Stimulated activated CD4-positive, alpha-beta T cell treated with anti-CD3 and anti-CD28 coated beads, Interleukin-4, amount 100 ng/mL, for 1 hour (primary cell): Measurements from ENCODE around the gene ZBED5.
"Not testable (repeated sequence)": the region's sequence is repeated elsewhere in the genome, so short reads cannot be mapped to it uniquely, and the experiment has no call there.

Source experiments
- DNase-seq: peaks from one replicate; pipeline ENCODE4 v3.0.0-alpha.2; 2020

Gene ZBED5

DNA sequence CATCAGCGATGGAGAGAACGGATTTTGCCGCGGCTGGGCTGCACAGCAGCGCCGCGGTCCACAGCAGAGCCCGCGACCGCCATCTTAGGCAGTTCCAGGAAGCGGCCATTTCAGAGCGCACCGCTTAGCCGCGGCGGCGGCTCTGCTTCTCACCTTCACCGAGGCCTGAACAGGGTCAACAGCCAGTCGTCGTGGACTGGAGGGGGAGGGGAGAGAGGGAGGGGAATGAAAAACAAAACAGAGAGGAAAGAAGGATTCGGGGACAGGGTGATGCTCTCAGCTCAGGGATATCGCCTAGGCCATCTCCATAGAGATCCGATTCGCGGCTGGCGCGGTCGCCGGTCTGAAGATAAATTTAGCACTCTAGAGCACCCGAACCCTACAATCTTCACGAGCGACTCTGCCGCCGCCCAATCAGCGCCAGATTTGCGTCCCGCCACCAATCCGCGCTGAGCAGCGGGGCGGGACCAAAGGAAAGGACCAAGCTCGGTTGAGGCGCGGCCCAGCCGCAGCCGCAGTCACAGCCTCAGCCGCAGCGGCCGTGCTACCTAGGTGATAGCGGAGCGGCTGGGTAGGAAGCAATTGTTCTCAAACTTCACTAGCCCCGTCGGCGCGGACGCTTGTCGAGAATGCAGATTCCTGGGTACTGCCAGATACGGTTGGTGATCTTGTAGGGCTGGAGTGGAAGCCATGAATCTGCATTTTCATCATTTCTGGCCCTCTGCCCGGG is at the start of gene ZBED5:
Gene ZBED5 (minus strand): TSS at position 345 of the 730 bp plus-strand sequence. CDS start 3,108 bp downstream, outside the sequence.
- DNase-seq = peak; percentile 94

DNA sequence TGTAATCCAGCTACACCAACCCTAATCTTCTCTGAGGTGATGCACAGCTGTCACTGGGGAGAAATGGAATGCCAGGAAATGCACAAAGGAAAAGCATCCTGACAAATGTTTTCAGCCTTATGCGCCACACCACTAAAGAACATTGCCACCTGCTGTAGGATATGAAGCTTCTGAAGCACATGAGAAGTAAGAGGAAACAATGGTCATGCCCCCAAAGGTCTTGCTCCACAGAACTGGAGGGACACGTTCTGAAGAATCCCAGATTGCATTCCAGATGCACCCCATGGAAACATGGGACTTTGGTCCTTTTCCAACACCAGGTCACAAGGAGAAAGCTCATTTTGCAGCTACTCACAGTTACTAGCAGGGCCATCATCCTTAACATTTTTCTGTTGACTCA is 48.7 kb upstream of the ZBED5 start:
- DNase-seq = no peak

DNA sequence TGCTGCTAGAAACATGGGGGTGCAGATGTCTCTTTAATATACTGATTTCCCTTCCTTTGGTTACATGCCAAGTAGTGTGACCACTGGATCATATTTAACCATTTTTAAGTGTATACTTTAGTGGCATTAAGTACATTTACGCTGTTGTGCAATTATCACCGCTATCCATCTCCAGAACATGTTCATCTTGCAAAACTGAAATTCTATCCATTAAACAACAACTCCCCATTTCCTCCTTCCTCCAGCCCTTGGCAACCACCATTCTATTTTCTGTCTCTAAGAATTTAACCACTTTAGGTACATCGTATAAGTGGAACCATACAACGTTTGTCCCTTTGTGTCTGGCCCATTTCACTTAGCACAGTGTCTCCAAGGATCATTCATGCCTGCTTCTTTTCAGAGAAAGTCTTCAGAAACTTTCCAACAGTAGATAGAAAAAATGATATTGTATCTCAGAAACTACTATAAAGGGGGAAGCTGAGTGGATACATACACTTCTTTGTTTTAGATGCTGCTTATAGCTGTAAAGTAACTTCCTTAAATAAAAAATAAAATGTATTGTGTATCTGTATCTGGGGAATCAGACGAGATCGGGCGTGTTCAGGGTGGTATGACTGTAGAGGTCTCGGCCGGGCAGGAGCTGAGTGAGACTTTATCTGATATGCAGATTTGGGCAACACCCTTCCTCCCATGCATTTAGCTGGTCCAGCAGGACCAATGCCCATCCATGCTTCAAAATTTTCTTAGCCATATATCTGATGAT is 44.6 kb upstream of the ZBED5 start:
- no peak for DNase-seq

DNA sequence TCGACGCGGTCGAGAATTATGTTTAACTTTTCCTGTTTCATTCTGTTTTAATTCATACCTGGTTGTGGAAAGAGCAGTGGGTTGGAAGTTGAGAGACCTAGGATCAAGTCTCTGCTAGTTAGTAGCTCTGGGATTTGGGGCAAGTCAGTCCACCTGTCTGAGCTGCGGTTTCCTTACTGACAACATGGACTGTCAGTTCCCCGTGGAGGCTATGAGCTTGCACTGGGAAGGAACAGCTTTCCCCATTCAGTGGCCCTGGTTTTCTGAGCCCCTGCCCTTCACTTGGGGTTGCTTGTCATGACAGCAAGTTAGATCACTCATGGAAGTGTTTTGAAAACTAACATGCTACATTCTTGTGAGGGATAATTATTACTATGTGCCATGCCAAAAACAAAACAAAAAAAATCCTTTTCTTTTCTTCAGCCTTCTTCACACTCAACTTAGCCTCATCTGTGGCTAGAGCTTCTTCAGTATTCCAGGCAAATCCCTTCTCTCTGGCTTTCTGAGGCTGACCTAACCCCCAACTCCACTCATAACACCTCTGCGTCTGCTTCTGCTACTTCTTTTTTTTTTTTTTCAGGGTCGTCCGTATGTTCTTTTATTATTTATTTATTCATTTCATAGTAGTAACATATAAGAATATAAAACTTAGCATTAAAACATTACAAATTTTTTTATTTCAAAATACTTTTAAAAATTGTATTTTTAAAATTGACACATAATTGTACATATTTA is 43.0 kb upstream of the ZBED5 start:
- no peak for DNase-seq

DNA sequence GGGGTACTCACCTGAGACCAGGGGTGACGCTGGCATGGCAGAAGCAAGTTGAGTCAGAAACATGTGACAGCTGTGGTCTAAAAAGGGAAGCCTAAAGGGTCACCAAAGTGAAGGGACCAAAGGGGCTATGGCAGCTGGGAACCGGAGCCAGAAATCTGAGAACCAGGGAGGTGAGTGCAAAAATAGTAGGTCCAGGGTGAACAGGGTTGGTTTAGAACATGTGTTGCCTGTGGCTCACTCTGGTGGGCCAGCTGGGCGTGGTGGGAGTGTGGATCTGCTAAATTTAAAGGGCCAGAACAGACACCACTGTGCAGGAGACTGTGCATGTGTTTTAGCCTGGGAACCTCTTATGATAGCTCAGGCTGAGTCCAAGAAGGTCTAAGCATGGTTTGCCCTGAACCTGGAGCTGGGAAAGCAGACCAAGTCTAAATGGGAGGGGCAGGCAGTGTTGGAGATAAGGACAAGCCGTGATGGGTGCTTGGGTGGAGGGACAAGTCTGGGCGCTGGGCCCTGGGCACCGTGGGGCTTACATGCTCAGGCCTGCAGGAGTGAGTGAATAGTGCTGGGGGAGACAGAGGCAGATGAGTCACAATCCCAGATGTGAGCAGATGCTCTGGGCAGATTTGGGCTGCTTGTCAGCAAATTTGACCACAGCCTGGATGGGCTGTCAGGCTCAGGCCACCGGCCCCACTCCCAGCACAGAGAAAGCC is 41.4 kb upstream of the ZBED5 start:
- DNase-seq = peak; percentile 5

DNA sequence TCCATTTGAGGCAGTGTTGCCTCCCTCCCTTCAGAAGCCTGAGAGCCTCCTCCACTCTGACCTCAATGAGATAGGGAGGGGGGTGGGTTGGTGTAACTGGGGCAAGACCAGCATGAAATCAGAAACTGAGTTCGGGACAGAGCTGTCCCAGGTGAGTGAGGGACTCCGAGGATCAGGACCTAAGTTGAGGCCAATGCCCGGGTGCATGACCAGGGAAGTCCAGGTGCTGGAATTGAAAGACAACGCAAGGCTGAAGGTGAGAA is 40.8 kb upstream of the ZBED5 start:
- no peak for DNase-seq

DNA sequence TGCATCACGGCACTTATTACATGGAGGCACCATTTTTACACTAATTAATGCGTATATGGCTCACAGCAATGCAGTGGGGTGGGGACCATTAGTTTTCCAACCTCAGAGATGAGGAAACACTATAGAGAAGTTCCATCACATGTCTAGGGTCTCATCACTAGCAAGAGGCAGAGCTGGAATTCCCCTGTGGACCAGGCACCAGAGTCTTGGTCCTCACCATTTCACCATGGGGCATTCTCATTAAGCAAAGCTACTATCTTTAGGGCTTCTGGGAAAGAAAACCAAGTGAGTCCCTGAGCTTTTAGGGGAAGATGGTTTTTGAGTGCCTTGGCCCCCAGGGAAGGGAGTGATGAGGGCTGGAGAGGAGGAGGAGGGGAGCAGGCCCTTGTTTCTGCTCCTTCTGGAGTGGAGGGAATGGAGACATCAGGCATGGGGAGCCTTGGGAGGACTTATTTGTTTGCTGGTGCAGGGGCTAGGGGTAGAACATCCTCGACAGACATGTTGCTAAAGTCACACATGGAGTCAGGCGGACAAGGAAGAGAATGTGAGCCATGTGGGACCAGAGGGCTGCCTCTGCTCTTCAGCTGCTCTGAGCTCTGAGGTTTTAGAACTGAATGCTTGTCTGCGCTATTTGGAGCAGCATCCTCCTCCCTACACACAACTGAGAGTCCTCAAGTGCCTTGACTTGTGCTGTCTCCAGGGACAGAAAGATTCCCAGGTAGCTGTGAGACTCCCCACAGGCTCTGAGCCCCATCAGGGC is 40.3 kb upstream of the ZBED5 start:
- no peak for DNase-seq

DNA sequence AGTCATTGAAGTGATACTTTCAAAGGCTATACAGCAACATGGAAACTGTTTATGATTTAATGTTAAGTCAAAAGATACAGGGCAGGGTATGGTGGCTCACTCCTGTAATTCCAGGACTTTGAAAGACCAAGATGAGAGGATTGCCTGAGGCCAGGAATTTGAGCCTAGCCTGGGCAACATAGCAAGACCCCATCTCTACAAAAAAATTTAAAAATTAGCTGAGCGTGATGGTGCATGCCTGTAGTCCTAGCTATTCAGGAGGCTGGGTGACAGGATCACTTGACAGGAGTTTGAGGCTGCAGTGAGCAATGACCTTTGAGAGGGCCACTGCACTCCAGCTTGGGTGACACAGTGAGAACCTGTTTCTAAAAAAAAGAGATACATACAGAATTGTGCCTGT is 39.3 kb upstream of the ZBED5 start:
- DNase-seq = no peak

DNA sequence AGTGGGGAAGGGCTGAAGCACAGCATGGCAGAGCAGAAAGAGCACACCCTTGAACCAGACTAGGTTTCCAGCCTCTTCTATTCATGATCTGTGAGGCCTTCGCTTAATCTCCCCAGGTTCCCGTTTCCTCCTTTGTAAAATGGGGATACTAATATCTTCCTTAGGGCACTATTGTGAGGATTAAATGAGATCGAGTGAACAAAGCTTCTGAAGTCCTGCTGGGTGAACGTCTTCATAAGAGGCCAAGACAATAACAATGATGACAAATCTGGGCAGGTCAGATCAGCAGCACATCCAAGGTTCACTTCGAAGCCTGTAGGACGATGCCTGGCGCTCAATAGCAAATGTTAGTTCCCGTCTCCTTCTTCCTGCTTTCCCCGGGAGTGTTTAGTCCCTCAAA is 38.6 kb upstream of the ZBED5 start:
- no peak for DNase-seq

DNA sequence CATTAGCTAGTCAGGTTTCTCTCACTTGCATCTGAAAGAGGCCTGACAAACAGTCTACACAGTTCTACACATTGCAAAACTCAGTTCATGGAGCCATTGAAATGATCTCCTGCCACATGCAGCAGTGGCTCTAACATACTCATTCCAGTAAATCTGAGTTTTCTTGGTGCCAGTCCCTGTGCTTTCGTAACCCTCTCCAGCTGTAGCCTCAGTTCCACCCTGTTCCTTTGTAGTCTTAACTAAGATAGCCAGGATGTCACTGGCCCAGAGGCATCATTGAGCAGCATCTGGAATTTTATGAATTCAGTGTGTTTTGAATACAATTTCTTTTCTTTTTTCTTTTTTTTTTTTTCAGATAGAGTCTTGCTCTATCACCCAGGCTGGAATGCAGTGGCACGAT is 37.4 kb upstream of the ZBED5 start:
- no peak for DNase-seq

DNA sequence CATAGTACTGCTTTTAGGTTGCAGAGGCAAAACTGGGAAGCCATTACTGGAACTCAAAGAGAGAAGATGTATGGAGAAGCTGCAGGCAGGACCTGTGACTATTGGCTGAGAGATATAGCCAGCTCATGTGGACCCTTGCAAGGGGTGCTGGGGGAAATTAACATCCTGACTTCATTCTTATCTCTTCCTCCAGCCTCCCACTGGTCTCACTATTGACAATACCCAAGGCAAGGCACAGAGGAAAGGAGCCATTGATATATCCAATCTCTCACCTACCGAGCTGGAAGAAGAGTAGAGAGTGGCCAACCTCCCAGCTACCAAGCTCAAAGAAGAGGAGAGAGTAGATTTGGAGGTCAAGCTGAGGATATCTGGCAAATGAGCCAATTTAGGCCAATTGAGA is 36.8 kb upstream of the ZBED5 start:
- DNase-seq = no peak

DNA sequence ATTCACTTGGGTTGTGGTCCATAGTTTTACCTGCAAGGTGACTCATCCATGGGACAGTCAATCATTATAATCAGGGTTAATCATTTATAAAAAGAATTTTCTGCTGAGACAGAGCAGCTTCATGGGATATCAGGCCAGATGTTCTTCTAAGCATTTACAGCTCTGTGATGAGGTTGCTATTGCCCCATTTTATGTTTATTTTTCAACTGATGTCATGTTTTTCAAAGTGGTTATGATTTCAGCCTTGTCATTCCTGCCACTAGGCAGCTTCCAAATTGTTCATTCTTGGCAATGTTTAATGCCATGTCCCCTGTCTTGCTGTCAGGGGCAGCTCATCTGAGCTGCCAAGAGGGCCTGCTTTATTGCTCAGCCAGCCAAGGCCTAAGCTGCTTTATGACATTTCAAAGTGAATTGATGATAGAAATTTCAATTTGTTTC is 35.9 kb upstream of the ZBED5 start:
- no peak for DNase-seq

DNA sequence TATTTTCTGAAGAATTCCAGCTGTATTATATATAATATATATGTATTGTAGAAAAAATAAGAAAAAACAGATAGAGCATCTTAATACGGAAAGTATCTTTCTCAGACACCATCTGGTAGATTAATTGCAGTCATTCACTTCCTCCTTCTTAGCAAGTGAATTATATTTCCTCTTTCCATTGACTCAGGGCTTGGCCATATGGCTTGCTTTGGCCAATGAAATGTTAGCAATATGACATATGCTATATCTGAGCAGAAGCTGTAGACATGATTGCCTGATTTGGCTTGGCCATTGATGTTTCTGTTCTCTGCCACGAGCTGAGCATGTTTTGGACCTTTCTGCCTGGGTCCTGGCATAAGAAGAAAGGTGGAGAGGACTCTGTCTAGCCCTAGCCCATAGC is 34.4 kb upstream of the ZBED5 start:
- DNase-seq = no peak

DNA sequence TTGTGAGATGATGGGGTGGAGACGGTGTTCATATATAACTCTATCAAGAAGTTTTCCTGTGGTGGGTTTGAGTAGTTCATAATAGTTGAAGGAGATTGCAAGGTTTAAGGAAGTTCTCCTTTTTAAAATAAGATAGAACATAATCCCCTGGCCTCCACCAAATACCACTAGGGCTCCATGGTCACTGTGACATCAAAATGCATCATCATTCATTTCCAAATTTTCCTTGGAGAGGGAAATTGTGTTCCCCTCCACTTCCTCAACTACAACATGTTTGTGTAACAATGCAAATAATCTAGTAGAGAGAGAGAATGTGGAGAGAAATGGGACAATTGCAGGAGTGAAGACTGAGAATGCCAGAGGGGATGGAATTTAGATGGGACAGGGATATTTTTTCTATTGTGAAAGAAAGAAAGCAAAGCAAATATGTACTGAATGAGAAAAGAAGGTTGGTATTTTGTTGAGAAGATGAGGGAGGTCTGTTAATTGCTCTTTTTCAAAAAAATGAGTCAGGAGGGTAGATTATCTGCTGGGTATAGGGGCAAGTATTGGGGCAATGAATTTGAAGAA is 33.4 kb upstream of the ZBED5 start:
- DNase-seq = no peak

DNA sequence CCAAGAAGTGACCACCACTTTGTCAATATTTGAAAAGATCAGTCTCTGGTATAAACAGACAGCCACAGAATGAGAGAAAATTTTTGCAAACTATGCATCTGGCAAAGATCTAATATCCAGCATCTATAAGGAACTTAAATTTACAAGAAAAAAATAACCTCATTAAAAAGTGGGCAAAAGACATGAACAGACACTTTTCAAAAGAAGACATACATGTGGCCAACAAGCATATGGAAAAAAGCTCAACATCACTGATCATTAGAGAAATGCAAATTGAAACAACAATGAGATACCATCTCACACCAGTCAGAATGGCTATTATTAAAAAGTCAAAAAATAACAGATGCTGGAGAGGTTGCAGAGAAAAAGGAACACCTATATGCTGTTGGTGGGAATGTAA is 32.2 kb upstream of the ZBED5 start:
- DNase-seq = not testable (repeated sequence)

DNA sequence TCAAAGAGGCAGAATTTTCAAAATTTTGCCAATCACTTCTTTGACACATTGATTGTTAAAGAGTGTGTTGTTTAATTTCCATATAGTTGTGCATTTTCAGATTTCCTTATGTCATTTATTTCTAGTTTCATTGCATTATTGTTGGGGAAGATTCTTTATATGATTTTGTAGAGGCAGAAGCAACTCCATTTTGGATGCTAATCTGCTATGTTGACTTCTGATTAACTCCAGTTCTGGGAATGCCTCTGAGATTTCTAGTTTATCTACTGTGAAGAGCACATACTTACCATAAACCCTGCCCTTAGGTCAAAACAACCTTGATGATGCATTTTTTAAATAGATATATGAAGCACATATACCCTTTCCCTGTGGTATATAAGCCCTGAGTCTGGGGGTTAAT is 29.5 kb upstream of the ZBED5 start:
- DNase-seq = no peak

DNA sequence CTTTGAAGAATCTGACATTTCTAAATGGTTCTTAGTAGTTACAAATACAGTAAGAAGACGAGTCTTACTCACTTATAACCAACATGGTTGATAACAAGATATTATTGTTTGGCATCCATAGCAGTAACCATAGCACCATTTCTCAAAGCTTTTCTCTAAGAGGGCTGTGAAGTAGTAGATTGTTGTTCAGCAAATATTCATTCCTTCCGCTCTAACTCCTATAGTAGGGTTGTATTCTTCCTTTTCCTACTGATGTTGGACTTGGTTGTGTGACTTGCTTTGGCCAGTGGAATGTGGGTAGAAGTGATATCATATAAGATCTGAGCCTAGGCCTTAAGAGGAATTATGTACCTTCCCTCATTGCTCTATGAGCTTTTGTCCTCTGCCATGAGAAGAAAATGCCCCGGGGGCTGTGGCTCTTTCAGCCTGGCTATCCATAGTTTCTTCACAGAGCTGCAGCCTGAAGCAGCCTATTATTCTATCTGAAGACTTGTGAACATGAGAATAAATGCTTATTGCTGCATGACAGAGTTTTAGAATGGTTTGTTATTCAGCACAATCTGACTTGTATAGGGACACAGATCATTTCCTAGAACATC is 28.9 kb upstream of the ZBED5 start:
- no peak for DNase-seq

DNA sequence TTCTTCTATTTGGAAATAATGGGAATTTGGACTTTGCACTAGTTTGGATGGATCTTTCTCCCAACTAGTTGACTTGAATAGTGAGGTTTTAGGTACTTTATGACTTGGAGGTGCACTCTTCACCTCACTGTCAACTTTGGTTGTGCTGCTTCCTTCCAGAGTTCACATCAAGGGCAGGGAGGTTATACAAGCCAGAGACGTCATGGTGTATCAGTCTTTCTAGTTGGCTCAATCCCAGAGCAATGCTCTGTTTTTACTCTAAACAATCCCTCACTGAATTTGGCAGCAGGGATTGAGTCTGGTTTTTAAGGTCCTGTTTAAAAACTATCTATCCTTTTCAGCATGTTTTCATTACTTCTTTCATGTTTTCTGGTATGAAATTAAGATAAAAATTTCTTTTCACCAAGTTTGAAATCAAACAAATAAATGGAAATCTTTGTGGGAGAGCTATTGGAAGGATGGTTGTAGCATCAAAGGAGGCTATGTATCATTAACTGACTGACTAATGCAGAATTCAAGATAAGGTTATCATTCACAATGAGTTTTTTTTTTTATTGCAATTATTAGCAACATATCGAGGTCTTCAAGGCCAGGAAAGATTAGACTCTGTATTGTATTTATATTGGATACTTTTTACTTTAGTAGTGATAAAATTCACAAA is 28.0 kb upstream of the ZBED5 start:
- DNase-seq = no peak

DNA sequence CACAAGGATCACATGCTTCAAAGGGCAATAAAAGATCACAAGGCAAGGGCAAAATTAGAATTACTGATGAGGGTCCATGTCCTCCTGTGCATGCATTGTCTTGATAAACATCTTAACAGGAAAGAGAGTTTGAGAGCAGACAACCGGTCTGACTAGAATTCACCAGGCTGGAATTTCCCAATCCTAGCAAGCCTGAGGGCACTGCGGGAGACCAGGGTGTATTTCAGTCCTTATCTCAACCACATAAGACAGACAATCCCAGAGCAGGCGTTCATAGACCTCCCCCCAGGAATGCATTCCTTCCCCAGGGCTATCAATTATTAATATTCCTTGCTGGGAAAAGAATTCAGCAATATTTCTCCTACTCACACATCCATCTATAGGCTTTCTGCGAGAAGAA is 26.4 kb upstream of the ZBED5 start:
- not testable (repeated sequence) for DNase-seq

DNA sequence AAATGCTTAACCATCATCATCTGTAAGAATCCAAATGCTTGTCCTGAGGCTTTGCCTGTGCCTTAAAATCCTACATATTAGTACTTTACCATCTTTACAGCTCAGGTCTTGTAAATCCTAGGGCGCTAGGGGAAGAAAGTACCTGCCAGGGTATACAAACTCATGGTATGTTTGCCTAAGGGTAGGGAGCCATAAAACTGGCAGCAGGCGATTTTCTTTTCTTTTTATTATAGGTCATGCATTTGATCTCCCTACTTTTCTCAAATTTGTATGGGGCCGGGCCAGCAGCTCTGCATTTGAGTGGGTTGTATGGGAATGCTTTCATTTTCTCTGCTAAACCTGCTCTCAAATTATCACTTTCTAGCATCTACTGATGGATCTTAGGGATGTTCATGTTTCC is 24.0 kb upstream of the ZBED5 start:
- DNase-seq = no peak
